Gastroesophageal sphincter (tissue), 4 donors: ENCODE results near the gene UBXN4. TPM values are rescaled to one million over a fixed set of nuclear protein-coding genes. Genes with fewer than 3 reads are reported as not detected.
"Not testable (repeated sequence)": the region's sequence is repeated elsewhere in the genome, so short reads cannot be mapped to it uniquely, and the experiment has no call there.

Experiments used
- ATAC-seq: fragments of 150-250 bp; one replicate; pipeline ENCODE4 v1.9.1; 2016; ENCODE audit warnings: mild to moderate bottlenecking, moderate library complexity
- H3K27ac ChIP-seq, 4 donors: fragments of 200-600 bp; sonication (generic) in 3 of 4; 1 replicate in 3 of 4; 2 replicates in 1 of 4; pipeline ENCODE4 v1.5.1; 2016 to 2019
- H3K27me3 ChIP-seq: fragments of 200-600 bp; sonication (generic); one replicate; pipeline ENCODE4 v1.5.1; 2019
- H3K36me3 ChIP-seq, 2 donors: fragments of 200-600 bp; sonication (generic); one replicate each; pipeline ENCODE4 v1.5.1; 2019; ENCODE audit warnings: control low read depth in 1 of 2
- H3K4me1 ChIP-seq, 3 donors: fragments of 200-600 bp; sonication (generic); 1 replicate in 2 of 3; 2 replicates in 1 of 3; pipeline ENCODE4 v1.5.1; 2016 to 2019; ENCODE audit warnings: control low read depth in 2 of 3
- H3K4me3 ChIP-seq, 2 donors: fragments of 200-600 bp; sonication (generic); one replicate each; pipeline ENCODE4 v1.5.1; 2019; ENCODE audit warnings: mild to moderate bottlenecking in 1 of 2, moderate library complexity in 1 of 2
- H3K9me3 ChIP-seq, 3 donors: fragments of 200-600 bp; sonication (generic); one replicate each; pipeline ENCODE4 v1.5.1; 2017 to 2019; ENCODE audit warnings: control low read depth in 2 of 3
- CTCF ChIP-seq, 4 experiments: fragments of 200-600 bp in 2 of 4; fragments of 450-650 bp in 2 of 4; sonication (generic) in 1 of 4; IDR thresholded peaks; one replicate each; pipeline ENCODE4 v1.5.1; 2017 to 2019; ENCODE audit warnings: antibody characterized with exemption in 4 of 4, mild to moderate bottlenecking in 2 of 4, moderate library complexity in 2 of 4
- EP300 ChIP-seq: sonication (generic); formaldehyde crosslinking; IDR thresholded peaks from one replicate; pipeline ENCODE4 v1.6.1; 2017; ENCODE audit warnings: antibody characterized with exemption, mild to moderate bottlenecking
- POLR2A ChIP-seq, 2 donors: fragments of 450-650 bp; IDR thresholded peaks; one replicate each; pipeline ENCODE4 v1.6.1; 2017; ENCODE audit warnings: antibody characterized with exemption in 2 of 2, mild to moderate bottlenecking in 2 of 2, moderate library complexity in 1 of 2
- POLR2AphosphoS5 ChIP-seq: sonication (generic); formaldehyde crosslinking; IDR thresholded peaks from one replicate; pipeline ENCODE4 v1.6.1; 2017; ENCODE audit warnings: antibody characterized with exemption
- WGBS, 2 donors: methylation state at CpG; one replicate each; pipeline ENCODE4 v1.1.5; 2018; ENCODE audit warnings: low coverage in 1 of 2; 5-methylcytosine and 5-hydroxymethylcytosine counted together
- total RNA-seq, 4 donors: library from RNA; depleted of rRNA; stranded (reverse); fragments of >200 nt; gene quantifications; one replicate each; pipeline ENCODE4 v1.1.0, GENCODE V29; 2016

UBXN4 gene
- total RNA-seq, 4 donors from 2014 or later: 41.0 to 75.6 (median 59.9) TPM

GRCh38 chr2:135803278-135803677, 61.6 kb downstream of the UBXN4 start:
- no peaks in the 10 kb centered on the region for H3K36me3 ChIP-seq
- TF ChIP-seq POLR2A (IDR thresholded peaks at IDR 0.05): no peak
- TF ChIP-seq EP300: no peak
- no peak for TF ChIP-seq POLR2AphosphoS5
- no peak for TF ChIP-seq CTCF (IDR thresholded peaks at IDR 0.05)
- H3K27me3 ChIP-seq: no peaks in the 10 kb centered on the region
- peaks cover 0 to 13% (median 0%) of the 10 kb centered on the region in 3 donors for H3K9me3 ChIP-seq
- 85 to 95% methylated on average over 2 of the region's 2 CpGs for WGBS, 2 donors
- no peaks in the 10 kb centered on the region for H3K4me1 ChIP-seq
- no peak overlapping the region for H3K27ac ChIP-seq
- no peak for ATAC-seq
- H3K4me3 ChIP-seq: no peak overlapping the region

GRCh38 chr2:135807874-135808273, 66.2 kb downstream of the UBXN4 start:
- H3K36me3 ChIP-seq, H3K9me3 ChIP-seq, H3K27ac ChIP-seq, H3K4me3 ChIP-seq, H3K4me1 ChIP-seq, H3K27me3 ChIP-seq, ATAC-seq: not testable (repeated sequence)
- 92 to 93% methylated on average over 1 to 3 of the region's 3 CpGs for WGBS, 2 donors

- H3K27me3 ChIP-seq: no peaks in the 10 kb centered on the region
- H3K27ac ChIP-seq: no peak overlapping the region
- ATAC-seq: no peak
- no peaks in the 10 kb centered on the region for H3K9me3 ChIP-seq
- no peaks in the 10 kb centered on the region for H3K36me3 ChIP-seq
- TF ChIP-seq EP300 (no peak), POLR2AphosphoS5 (no peak), POLR2A (IDR thresholded peaks at IDR 0.05) (no peak), CTCF (IDR thresholded peaks at IDR 0.05) (no peak)
- H3K4me3 ChIP-seq: no peak overlapping the region
- no peaks in the 10 kb centered on the region for H3K4me1 ChIP-seq
- WGBS, 2 donors: 75 to 86% methylated on average over 2 of the region's 2 CpGs
Observed at GRCh38 chr2:135812907-135813511, 71.4 kb downstream of the UBXN4 start.

- TF ChIP-seq POLR2AphosphoS5: no peak
- TF ChIP-seq CTCF (IDR thresholded peaks at IDR 0.05): no peak
- TF ChIP-seq EP300: no peak
- no peak for TF ChIP-seq POLR2A (IDR thresholded peaks at IDR 0.05)
- 7 to 45% methylated on average over 3 of the region's 3 CpGs for WGBS, 2 donors
- no peaks in the 10 kb centered on the region for H3K4me1 ChIP-seq
- no peak overlapping the region for H3K4me3 ChIP-seq
- H3K27me3 ChIP-seq: no peaks in the 10 kb centered on the region
- no peaks in the 10 kb centered on the region for H3K9me3 ChIP-seq
- no peaks in the 10 kb centered on the region for H3K36me3 ChIP-seq
- ATAC-seq: no peak
- no peak overlapping the region for H3K27ac ChIP-seq
Observed at GRCh38 chr2:135815269-135815668, 73.6 kb downstream of the UBXN4 start.

GRCh38 chr2:135817466-135817865, 75.8 kb downstream of the UBXN4 start:
- no peak for ATAC-seq
- peaks cover 0 to 3% (median 0%) of the 10 kb centered on the region in 3 donors for H3K9me3 ChIP-seq
- no peak overlapping the region for H3K27ac ChIP-seq
- H3K27me3 ChIP-seq: peaks cover 5% of the 10 kb centered on the region
- no peaks in the 10 kb centered on the region for H3K4me1 ChIP-seq
- no peaks in the 10 kb centered on the region for H3K36me3 ChIP-seq
- no CpG with 5 or more reads among the region's 18 CpGs for WGBS, 2 donors
- H3K4me3 ChIP-seq: no peak overlapping the region
- no peak for TF ChIP-seq CTCF (IDR thresholded peaks at IDR 0.05)
- TF ChIP-seq POLR2A (IDR thresholded peaks at IDR 0.05): no peak
- no peak for TF ChIP-seq POLR2AphosphoS5
- no peak for TF ChIP-seq EP300
